Erythroblast (primary cell): ENCODE measurements around the gene PFDN6.
"Not testable (repeated sequence)": the region's sequence is repeated elsewhere in the genome, so short reads cannot be mapped to it uniquely, and the experiment has no call there.

ENCODE experiments used
- GATA1 ChIP-seq: IDR thresholded peaks from 2 replicates; pipeline ENCODE4 v1.6.1; 2011; ENCODE audit warnings: low read depth, mild to moderate bottlenecking, control low read depth, low read length, moderate library complexity
- POLR2A ChIP-seq: IDR thresholded peaks from 2 replicates; pipeline ENCODE4 v1.6.1; 2011; ENCODE audit warnings: mild to moderate bottlenecking, low read length

DNA sequence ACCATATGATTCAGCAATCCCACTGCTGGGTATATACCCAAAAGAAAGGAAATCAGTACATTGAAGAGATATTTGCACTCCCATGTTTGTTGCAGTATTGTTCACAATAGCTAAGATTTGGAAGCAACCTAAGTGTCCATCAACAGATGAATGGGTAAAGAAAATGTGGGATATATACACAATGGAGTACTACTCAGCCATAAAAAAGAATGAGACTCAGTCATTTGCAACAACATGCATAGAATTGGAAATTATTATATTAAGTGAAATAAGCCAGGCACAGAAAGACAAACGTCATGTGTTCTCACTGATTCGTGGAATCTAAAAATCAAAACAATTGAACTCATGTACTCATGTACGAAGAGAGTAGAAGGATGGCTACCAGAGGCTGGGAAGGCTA is 26.9 kb upstream of the PFDN6 start:
- not testable (repeated sequence) for TF ChIP-seq POLR2A, GATA1
